Endodermal cell (in vitro differentiated cells): Measurements from ENCODE around the gene PHOSPHO1. TPM values are rescaled to one million over a fixed set of nuclear protein-coding genes. Genes with fewer than 3 reads are reported as not detected.
"Not testable (repeated sequence)": the region's sequence is repeated elsewhere in the genome, so short reads cannot be mapped to it uniquely, and the experiment has no call there.

Source experiments
- DNase-seq: peaks from one replicate; pipeline ENCODE4 v3.0.0-alpha.2; 2017
- H3K27ac ChIP-seq: 2 replicates; pipeline ENCODE4 v1.5.1; 2013; ENCODE audit warnings: mild to moderate bottlenecking, low read depth, low read length, moderate library complexity
- H3K27me3 ChIP-seq: 2 replicates; pipeline ENCODE4 v1.6.1; 2013; ENCODE audit warnings: mild to moderate bottlenecking, low read length, moderate library complexity; ENCODE audit not compliant: insufficient read depth, control insufficient read depth, poor library complexity, severe bottlenecking
- H3K36me3 ChIP-seq: 2 replicates; pipeline ENCODE4 v1.7.0; 2013; ENCODE audit warnings: mild to moderate bottlenecking, low read length, moderate library complexity; ENCODE audit not compliant: control insufficient read depth, insufficient read depth
- H3K4me1 ChIP-seq: one replicate; pipeline ENCODE4 v1.7.0; 2013; ENCODE audit warnings: low read length; ENCODE audit not compliant: control insufficient read depth, insufficient read depth
- H3K4me3 ChIP-seq: 2 replicates; pipeline ENCODE4 v1.5.1; 2013; ENCODE audit warnings: mild to moderate bottlenecking, low read length, moderate library complexity
- H3K9ac ChIP-seq: 2 replicates; pipeline ENCODE4 v1.6.1; 2013; ENCODE audit warnings: mild to moderate bottlenecking, low read length, moderate library complexity; ENCODE audit not compliant: poor library complexity, severe bottlenecking; ENCODE audit errors: extremely low read depth
- H3K9me3 ChIP-seq: 2 replicates; pipeline ENCODE4 v1.6.1; 2013; ENCODE audit warnings: mild to moderate bottlenecking, low read length, moderate library complexity; ENCODE audit not compliant: control insufficient read depth
- H3K27ac Mint-ChIP-seq: 2 replicates; pipeline ENCODE4 v1.8.0; 2020; ENCODE audit warnings: mixed read lengths
- H3K27me3 Mint-ChIP-seq: 2 replicates; pipeline ENCODE4 v1.8.0; 2021; ENCODE audit warnings: mild to moderate bottlenecking, mixed read lengths; ENCODE audit not compliant: insufficient read depth
- H3K36me3 Mint-ChIP-seq: 2 replicates; pipeline ENCODE4 v1.8.0; 2020; ENCODE audit warnings: low read depth, mixed read lengths
- H3K4me1 Mint-ChIP-seq: 2 replicates; pipeline ENCODE4 v1.8.0; 2020; ENCODE audit warnings: mixed read lengths
- H3K4me3 Mint-ChIP-seq: 2 replicates; pipeline ENCODE4 v1.8.0; 2020; ENCODE audit warnings: mild to moderate bottlenecking, moderate library complexity, mixed read lengths
- H3K9me3 Mint-ChIP-seq: 2 replicates; pipeline ENCODE4 v1.8.0; 2020; ENCODE audit warnings: mild to moderate bottlenecking, mixed read lengths
- CTCF ChIP-seq: fragments of 200-600 bp; sonication (generic); conservative IDR thresholded peaks from 2 replicates; pipeline ENCODE4 v1.5.0; 2021; ENCODE audit warnings: antibody characterized with exemption, mild to moderate bottlenecking
- WGBS, 2 experiments: methylation state at CpG; one replicate each; pipeline versions ENCODE4 v1.1.5 to v1.1.7; 2013; ENCODE audit warnings: missing lambda C conversion rate in 2 of 2, mixed read lengths in 1 of 2; ENCODE audit not compliant: insufficient coverage in 1 of 2, insufficient read length in 1 of 2; 5-methylcytosine and 5-hydroxymethylcytosine counted together
- total RNA-seq, 2 donors: library from RNA; stranded (reverse); fragmentation: NEBNext Ultra II Directional in 1 of 2; extraction: Animal tissue kit (Norgen Biotek cat#: 25700) in 1 of 2; gene quantifications; 2 replicates in 1 of 2; 3 replicates in 1 of 2; pipeline ENCODE4 v1.2.1, GENCODE V29; 2021

Gene PHOSPHO1
- total RNA-seq, 2 donors from 2014 or later, result 0.82 to 1.3 TPM

GRCh38 chr17:49187301-49187700, 43.3 kb downstream of the PHOSPHO1 start:
- Mint-ChIP-seq H3K27ac (no peak overlapping the region), H3K4me1 (no peaks in the 10 kb centered on the region), H3K36me3 (peaks cover 12% of the 10 kb centered on the region), H3K4me3 (no peak overlapping the region), H3K27me3 (peaks cover 26% of the 10 kb centered on the region), H3K9me3 (peaks cover 40% of the 10 kb centered on the region)
- H3K27me3 ChIP-seq, result peaks cover 5% of the 10 kb centered on the region
- H3K27ac ChIP-seq, result no peak overlapping the region
- no peak for TF ChIP-seq CTCF
- 92 to 100% methylated on average over 2 of the region's 3 CpGs for WGBS, 2 experiments
- peaks cover 27% of the 10 kb centered on the region for H3K9me3 ChIP-seq
- H3K4me1 ChIP-seq, result no peaks in the 10 kb centered on the region
- DNase-seq, result no peak
- H3K9ac ChIP-seq, result no peak overlapping the region
- no peak overlapping the region for H3K4me3 ChIP-seq
- no peaks in the 10 kb centered on the region for H3K36me3 ChIP-seq

- H3K9me3 Mint-ChIP-seq, result peaks cover 48% of the 10 kb centered on the region
- H3K4me3 Mint-ChIP-seq, H3K4me3 ChIP-seq, H3K27ac Mint-ChIP-seq, H3K27ac ChIP-seq, H3K36me3 ChIP-seq, H3K4me1 Mint-ChIP-seq, H3K27me3 ChIP-seq, H3K4me1 ChIP-seq, DNase-seq, H3K9ac ChIP-seq: not testable (repeated sequence)
- peaks cover 43% of the 10 kb centered on the region for H3K9me3 ChIP-seq
- peaks cover 12% of the 10 kb centered on the region for H3K36me3 Mint-ChIP-seq
- peaks cover 22% of the 10 kb centered on the region for H3K27me3 Mint-ChIP-seq
- 80 to 90% methylated on average over 1 of the region's 1 CpG for WGBS, 2 experiments
Observed at GRCh38 chr17:49185381-49185780, 45.2 kb downstream of the PHOSPHO1 start.

GRCh38 chr17:49184522-49184921, 46.1 kb downstream of the PHOSPHO1 start:
- not testable (repeated sequence) for H3K27ac ChIP-seq, H3K4me1 ChIP-seq, H3K27ac Mint-ChIP-seq, H3K4me3 ChIP-seq, H3K4me1 Mint-ChIP-seq, H3K9ac ChIP-seq, DNase-seq, H3K27me3 ChIP-seq, H3K36me3 ChIP-seq, H3K4me3 Mint-ChIP-seq
- peaks cover 14% of the 10 kb centered on the region for H3K36me3 Mint-ChIP-seq
- peaks cover 57% of the 10 kb centered on the region for H3K9me3 Mint-ChIP-seq
- peaks cover 51% of the 10 kb centered on the region for H3K9me3 ChIP-seq
- peaks cover 16% of the 10 kb centered on the region for H3K27me3 Mint-ChIP-seq

- Mint-ChIP-seq H3K27ac (no peak overlapping the region), H3K4me1 (no peaks in the 10 kb centered on the region), H3K27me3 (peaks cover 10% of the 10 kb centered on the region), H3K9me3 (peaks cover 57% of the 10 kb centered on the region), H3K36me3 (peaks cover 14% of the 10 kb centered on the region), H3K4me3 (no peak overlapping the region)
- no peak overlapping the region for H3K9ac ChIP-seq
- TF ChIP-seq CTCF, result no peak
- no peaks in the 10 kb centered on the region for H3K36me3 ChIP-seq
- no peak for DNase-seq
- no peaks in the 10 kb centered on the region for H3K4me1 ChIP-seq
- H3K27ac ChIP-seq, result no peak overlapping the region
- 76 to 87% methylated on average over 3 to 7 of the region's 7 CpGs for WGBS, 2 experiments
- peaks cover 57% of the 10 kb centered on the region for H3K9me3 ChIP-seq
- no peak overlapping the region for H3K4me3 ChIP-seq
- no peaks in the 10 kb centered on the region for H3K27me3 ChIP-seq
Observed at GRCh38 chr17:49183801-49184200, 46.8 kb downstream of the PHOSPHO1 start.
